Suppressor macrophage treated with lipopolysaccharide for 1 hour (primary cell): ENCODE measurements around the gene KIAA1671.

Source experiments
- DNase-seq, 3 donors: peaks; one replicate each; pipeline ENCODE4 v3.0.0-alpha.2; 2020 to 2022

The KIAA1671 gene

GRCh38 chr22:25120761-25121212, 168.3 kb downstream of the KIAA1671 start:
- DNase-seq, result no peak

GRCh38 chr22:25122136-25122764, 169.7 kb downstream of the KIAA1671 start:
- no peak for DNase-seq

GRCh38 chr22:25123677-25124076, 171.2 kb downstream of the KIAA1671 start:
- no peak for DNase-seq

GRCh38 chr22:25125693-25126357, 173.3 kb downstream of the KIAA1671 start:
- DNase-seq, result no peak

- no peak for DNase-seq
These were observed 174.0 kb downstream of the KIAA1671 start for GRCh38 chr22:25126510-25126909.

GRCh38 chr22:25127318-25127717, 174.8 kb downstream of the KIAA1671 start:
- DNase-seq, result no peak

GRCh38 chr22:25130462-25130861, 177.9 kb downstream of the KIAA1671 start:
- DNase-seq, result no peak

- DNase-seq, result no peak
These were observed 178.8 kb downstream of the KIAA1671 start for GRCh38 chr22:25131198-25131887.

- DNase-seq, result no peak
These were observed 181.5 kb downstream of the KIAA1671 start for GRCh38 chr22:25134028-25134427.

GRCh38 chr22:25134451-25134850, 181.9 kb downstream of the KIAA1671 start:
- DNase-seq, result no peak

- no peak for DNase-seq
These were observed 184.5 kb downstream of the KIAA1671 start for GRCh38 chr22:25136953-25137576.

- peak in 1 of 3 donors; percentile 5 for DNase-seq
These were observed 185.3 kb downstream of the KIAA1671 start for GRCh38 chr22:25137577-25138525.

- DNase-seq, result no peak
These were observed 186.5 kb downstream of the KIAA1671 start for GRCh38 chr22:25139062-25139461.

GRCh38 chr22:25142102-25142501, 189.6 kb downstream of the KIAA1671 start:
- no peak for DNase-seq

GRCh38 chr22:25143156-25144076, 190.9 kb downstream of the KIAA1671 start:
- no peak for DNase-seq

GRCh38 chr22:25144522-25144921, 192.0 kb downstream of the KIAA1671 start:
- DNase-seq, result no peak

GRCh38 chr22:25146307-25146706, 193.8 kb downstream of the KIAA1671 start:
- DNase-seq, result no peak

- no peak for DNase-seq
These were observed 194.6 kb downstream of the KIAA1671 start for GRCh38 chr22:25146906-25147641.

- no peak for DNase-seq
These were observed 195.1 kb downstream of the KIAA1671 start for GRCh38 chr22:25147642-25147928.

- no peak for DNase-seq
These were observed 195.7 kb downstream of the KIAA1671 start for GRCh38 chr22:25148149-25148691.
